ENCODE measurements around the gene ADAP1.
"Not testable (repeated sequence)": the region's sequence is repeated elsewhere in the genome, so short reads cannot be mapped to it uniquely, and the experiment has no call there.

The ADAP1 gene, protein sequence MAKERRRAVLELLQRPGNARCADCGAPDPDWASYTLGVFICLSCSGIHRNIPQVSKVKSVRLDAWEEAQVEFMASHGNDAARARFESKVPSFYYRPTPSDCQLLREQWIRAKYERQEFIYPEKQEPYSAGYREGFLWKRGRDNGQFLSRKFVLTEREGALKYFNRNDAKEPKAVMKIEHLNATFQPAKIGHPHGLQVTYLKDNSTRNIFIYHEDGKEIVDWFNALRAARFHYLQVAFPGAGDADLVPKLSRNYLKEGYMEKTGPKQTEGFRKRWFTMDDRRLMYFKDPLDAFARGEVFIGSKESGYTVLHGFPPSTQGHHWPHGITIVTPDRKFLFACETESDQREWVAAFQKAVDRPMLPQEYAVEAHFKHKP

GRCh38 chr7:954330-955238 lies at the start of gene ADAP1:
Gene ADAP1, minus strand, starts transcription at chr7:954680. Its CDS starts 203 bp downstream, at chr7:954477.
- TF ChIP-seq, protein P1, sequence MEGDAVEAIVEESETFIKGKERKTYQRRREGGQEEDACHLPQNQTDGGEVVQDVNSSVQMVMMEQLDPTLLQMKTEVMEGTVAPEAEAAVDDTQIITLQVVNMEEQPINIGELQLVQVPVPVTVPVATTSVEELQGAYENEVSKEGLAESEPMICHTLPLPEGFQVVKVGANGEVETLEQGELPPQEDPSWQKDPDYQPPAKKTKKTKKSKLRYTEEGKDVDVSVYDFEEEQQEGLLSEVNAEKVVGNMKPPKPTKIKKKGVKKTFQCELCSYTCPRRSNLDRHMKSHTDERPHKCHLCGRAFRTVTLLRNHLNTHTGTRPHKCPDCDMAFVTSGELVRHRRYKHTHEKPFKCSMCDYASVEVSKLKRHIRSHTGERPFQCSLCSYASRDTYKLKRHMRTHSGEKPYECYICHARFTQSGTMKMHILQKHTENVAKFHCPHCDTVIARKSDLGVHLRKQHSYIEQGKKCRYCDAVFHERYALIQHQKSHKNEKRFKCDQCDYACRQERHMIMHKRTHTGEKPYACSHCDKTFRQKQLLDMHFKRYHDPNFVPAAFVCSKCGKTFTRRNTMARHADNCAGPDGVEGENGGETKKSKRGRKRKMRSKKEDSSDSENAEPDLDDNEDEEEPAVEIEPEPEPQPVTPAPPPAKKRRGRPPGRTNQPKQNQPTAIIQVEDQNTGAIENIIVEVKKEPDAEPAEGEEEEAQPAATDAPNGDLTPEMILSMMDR (conservative IDR thresholded peaks at IDR 0.05; ENCODE audit: low read length), result no peak
- peak; percentile 43 for DNase-seq (ENCODE audit: low read depth)
- peak within 1 kb of the TSS; percentile 54 for H3K4me3 ChIP-seq (ENCODE audit: low read length)

DNA sequence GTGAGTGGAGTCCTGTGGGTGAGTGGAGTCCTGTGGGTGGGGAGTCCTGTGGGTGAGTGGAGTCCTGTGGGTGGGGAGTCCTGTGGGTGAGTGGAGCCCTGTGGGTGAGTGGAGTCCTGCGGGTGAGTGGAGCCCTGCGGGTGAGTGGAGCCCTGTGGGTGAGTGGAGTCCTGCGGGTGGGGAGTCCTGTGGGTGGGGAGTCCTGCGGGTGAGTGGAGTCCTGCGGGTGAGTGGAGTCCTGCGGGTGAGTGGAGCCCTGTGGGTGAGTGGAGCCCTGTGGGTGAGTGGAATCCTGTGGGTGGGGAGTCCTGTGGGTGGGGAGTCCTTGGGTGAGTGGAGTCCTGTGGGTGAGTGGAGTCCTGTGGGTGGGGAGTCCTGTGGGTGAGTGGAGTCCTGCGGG lies 48.0 kb upstream of the ADAP1 start:
- not testable (repeated sequence) for H3K4me3 ChIP-seq (ENCODE audit: low read length); DNase-seq (ENCODE audit: low read depth)

DNA sequence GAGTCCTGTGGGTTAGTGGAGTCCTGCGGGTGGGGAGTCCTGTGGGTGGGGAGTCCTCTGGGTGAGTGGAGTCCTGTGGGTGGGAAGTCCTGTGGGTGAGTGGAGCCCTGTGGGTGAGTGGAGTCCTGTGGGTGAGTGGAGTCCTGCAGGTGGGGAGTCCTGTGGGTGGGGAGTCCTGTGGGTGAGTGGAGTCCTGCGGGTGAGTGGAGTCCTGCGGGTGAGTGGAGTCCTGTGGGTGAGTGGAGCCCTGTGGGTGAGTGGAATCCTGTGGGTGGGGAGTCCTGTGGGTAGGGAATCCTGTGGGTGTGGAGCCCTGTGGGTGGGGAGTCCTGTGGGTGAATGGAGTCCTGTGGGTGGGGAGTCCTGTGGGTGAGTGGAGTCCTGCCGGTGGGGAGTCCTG lies 47.5 kb upstream of the ADAP1 start:
- DNase-seq (ENCODE audit: low read depth), result not testable (repeated sequence)

GRCh38 chr7:1001069-1001770 lies 46.7 kb upstream of the ADAP1 start:
- DNase-seq (ENCODE audit: low read depth); H3K4me3 ChIP-seq (ENCODE audit: low read length): not testable (repeated sequence)

More for the DNA sequence above, 47.5 kb upstream of the ADAP1 start:
- not testable (repeated sequence) for H3K4me3 ChIP-seq (ENCODE audit: low read length)

GRCh38 chr7:999941-1000935 lies 45.8 kb upstream of the ADAP1 start:
- no peak overlapping the region for H3K4me3 ChIP-seq (ENCODE audit: low read length)
- TF ChIP-seq, protein P1 (conservative IDR thresholded peaks at IDR 0.05; ENCODE audit: low read length), result no peak
- DNase-seq (ENCODE audit: low read depth), result no peak

- no peak overlapping the region for H3K4me3 ChIP-seq (ENCODE audit: low read length)
- DNase-seq (ENCODE audit: low read depth), result no peak
- TF ChIP-seq, protein P1 (conservative IDR thresholded peaks at IDR 0.05; ENCODE audit: low read length), result no peak
Observed at GRCh38 chr7:999149-999879, 44.8 kb upstream of the ADAP1 start.

DNA sequence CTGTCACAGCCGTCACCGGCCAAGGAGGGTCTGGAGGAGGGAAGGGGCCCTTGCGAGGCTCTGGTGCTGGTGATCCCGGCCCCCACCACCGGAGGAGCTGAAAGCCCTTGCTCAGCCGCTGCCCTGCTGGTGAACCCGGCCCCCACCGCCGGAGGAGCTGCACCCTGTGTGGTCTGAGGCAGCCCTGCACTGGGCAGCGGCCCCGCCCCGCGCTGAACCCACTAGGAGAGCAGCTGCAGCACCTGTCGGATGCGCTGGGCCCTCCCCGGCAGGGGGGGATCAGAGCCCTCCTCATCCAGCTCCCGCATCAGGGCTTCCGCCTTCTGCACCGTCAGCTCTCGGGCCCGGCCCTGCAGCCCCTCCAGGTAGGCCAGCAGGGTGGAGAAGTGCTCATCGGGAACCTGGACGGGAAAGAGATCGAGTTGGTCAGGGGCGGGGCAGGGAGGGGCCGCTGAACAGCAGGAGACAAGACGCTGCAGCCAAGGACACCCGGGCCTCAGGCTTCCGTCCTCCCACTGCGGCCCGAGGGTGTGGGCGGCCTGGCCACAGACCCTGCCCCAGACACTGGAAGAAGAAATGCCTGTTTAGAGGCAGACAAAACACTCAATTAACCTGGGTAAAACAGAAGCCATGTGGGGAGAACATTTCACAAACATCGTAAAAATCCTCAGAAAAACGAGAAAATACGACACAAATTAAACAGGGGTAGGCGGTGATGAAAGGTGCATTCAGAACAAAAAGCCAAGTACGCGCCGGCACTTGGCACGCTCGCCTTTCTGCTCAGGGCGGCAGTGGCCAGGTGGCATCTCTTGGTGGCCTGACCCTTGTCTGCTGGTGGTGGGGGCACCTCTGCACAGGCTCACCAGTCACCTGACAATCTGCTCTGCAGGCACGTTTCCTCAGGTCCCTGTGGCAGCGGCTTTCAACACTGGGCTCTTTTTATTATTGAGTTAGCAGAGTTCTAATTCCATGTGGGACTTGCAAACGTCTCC lies 43.2 kb upstream of the ADAP1 start:
- TF ChIP-seq, protein P1 (conservative IDR thresholded peaks at IDR 0.05; ENCODE audit: low read length), result no peak
- H3K4me3 ChIP-seq (ENCODE audit: low read length), result no peak overlapping the region
- no peak for DNase-seq (ENCODE audit: low read depth)
